Glutamatergic neuron (in vitro differentiated cells): ENCODE results near the gene L3MBTL4. TPM values are rescaled to one million over a fixed set of nuclear protein-coding genes. Genes with fewer than 3 reads are reported as not detected.

Source experiments
- DNase-seq: peaks from one replicate; pipeline ENCODE4 v3.0.0; 2022
- H3K27ac Mint-ChIP-seq: one replicate; pipeline ENCODE4 v1.8.0; 2020; ENCODE audit warnings: mild to moderate bottlenecking, mixed read lengths, inconsistent platforms; ENCODE audit not compliant: unreplicated experiment
- H3K27me3 Mint-ChIP-seq: one replicate; pipeline ENCODE4 v1.8.0; 2020; ENCODE audit warnings: mild to moderate bottlenecking, moderate library complexity, mixed read lengths, inconsistent platforms; ENCODE audit not compliant: unreplicated experiment
- H3K36me3 Mint-ChIP-seq: one replicate; pipeline ENCODE4 v1.8.0; 2020; ENCODE audit warnings: mild to moderate bottlenecking, mixed read lengths, inconsistent platforms; ENCODE audit not compliant: unreplicated experiment
- H3K4me1 Mint-ChIP-seq: one replicate; pipeline ENCODE4 v1.8.0; 2020; ENCODE audit warnings: mild to moderate bottlenecking, low read depth, mixed read lengths, inconsistent platforms; ENCODE audit not compliant: unreplicated experiment
- H3K4me3 Mint-ChIP-seq: one replicate; pipeline ENCODE4 v1.8.0; 2020; ENCODE audit warnings: mild to moderate bottlenecking, mixed read lengths, inconsistent platforms; ENCODE audit not compliant: unreplicated experiment
- H3K9me3 Mint-ChIP-seq: one replicate; pipeline ENCODE4 v1.8.0; 2020; ENCODE audit warnings: mild to moderate bottlenecking, moderate library complexity, mixed read lengths, inconsistent platforms; ENCODE audit not compliant: unreplicated experiment
- total RNA-seq: library from RNA; stranded (reverse); fragmentation: NEBNext Ultra II Directional; extraction: Animal tissue kit (Norgen Biotek cat#: 25700); gene quantifications from one replicate; pipeline ENCODE4 v1.2.1, GENCODE V29; 2021; ENCODE audit not compliant: unreplicated experiment
- TF ChIP-seq, protein P1 (sequence below): fragments of 200-600 bp; sonication (generic); IDR thresholded peaks from one replicate; pipeline ENCODE4 v1.5.0; 2021; ENCODE audit not compliant: partially characterized antibody, unreplicated experiment

Gene L3MBTL4
- total RNA-seq, 1 donor from 2014 or later, result 0.32 TPM

DNA sequence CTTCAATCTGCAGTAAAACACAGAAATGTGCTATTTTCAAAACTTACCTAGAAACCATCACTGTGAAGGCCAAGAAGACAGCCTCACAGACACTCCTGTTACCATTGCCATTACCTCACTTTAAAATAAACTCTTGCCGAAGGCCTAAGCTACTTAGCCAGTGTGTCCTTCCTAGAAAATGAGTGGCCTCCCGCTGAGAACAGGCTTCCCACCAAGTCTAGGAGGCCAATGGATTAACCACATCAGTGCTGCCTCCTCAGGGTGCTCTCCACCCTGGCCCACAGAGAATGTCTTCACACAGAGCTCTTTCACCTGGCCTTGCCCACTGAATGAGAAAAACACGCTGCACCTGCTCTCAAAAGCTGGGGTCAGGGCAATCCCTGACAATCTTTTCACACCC, 47.5 kb downstream of the L3MBTL4 start:
- TF ChIP-seq, protein P1, sequence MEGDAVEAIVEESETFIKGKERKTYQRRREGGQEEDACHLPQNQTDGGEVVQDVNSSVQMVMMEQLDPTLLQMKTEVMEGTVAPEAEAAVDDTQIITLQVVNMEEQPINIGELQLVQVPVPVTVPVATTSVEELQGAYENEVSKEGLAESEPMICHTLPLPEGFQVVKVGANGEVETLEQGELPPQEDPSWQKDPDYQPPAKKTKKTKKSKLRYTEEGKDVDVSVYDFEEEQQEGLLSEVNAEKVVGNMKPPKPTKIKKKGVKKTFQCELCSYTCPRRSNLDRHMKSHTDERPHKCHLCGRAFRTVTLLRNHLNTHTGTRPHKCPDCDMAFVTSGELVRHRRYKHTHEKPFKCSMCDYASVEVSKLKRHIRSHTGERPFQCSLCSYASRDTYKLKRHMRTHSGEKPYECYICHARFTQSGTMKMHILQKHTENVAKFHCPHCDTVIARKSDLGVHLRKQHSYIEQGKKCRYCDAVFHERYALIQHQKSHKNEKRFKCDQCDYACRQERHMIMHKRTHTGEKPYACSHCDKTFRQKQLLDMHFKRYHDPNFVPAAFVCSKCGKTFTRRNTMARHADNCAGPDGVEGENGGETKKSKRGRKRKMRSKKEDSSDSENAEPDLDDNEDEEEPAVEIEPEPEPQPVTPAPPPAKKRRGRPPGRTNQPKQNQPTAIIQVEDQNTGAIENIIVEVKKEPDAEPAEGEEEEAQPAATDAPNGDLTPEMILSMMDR, result no peak
- Mint-ChIP-seq H3K27ac (no peak overlapping the region), H3K36me3 (no peaks in the 10 kb centered on the region), H3K9me3 (no peaks in the 10 kb centered on the region), H3K4me1 (no peaks in the 10 kb centered on the region), H3K4me3 (no peak overlapping the region), H3K27me3 (no peaks in the 10 kb centered on the region)
- no peak for DNase-seq

DNA sequence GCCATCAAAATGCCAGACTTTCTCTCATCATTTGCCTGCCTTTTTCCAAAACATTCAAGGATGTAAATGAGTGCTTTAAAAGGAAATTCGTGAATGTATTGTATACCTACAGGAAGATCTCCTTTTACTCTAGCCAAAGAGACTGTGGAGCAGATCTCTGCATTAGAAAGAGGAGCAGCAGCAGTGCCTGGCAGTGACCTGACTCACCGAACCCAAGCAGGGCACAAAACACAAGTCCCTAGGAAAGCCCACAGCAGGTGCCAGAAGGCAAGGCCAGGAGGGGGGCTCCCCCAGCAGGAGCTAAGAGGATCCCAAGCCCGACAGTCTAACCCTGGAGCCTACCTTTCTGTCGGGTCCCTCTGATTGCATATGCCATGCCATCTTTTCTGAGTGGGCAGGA, 47.9 kb downstream of the L3MBTL4 start:
- TF ChIP-seq, protein P1, result no peak
- no peak overlapping the region for H3K27ac Mint-ChIP-seq

DNA sequence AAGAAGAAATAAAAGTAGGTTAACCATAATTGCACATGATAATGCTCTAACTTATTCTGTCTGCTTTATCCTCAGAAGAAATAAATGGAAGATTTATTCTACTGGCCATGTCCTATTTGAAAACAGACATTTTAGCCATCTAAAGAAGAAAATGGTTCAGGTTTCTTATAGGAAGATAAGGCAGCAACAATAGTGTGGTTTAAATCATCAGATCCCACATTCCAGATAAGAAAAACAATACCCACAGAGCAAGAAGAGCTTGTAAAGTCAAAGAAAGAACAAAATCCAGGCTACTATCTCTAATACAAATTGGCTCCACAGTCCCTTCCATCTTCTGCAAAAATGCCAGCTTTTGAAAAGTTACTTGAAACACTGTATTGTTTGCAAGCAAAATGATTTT, 49.3 kb downstream of the L3MBTL4 start:
- Mint-ChIP-seq H3K27me3 (no peaks in the 10 kb centered on the region), H3K9me3 (no peaks in the 10 kb centered on the region), H3K36me3 (no peaks in the 10 kb centered on the region), H3K27ac (no peak overlapping the region), H3K4me3 (no peak overlapping the region), H3K4me1 (no peaks in the 10 kb centered on the region)
- DNase-seq, result no peak
- TF ChIP-seq, protein P1, result no peak

More for the DNA sequence above, 47.9 kb downstream of the L3MBTL4 start:
- H3K9me3 Mint-ChIP-seq, result no peaks in the 10 kb centered on the region
- H3K4me3 Mint-ChIP-seq, result no peak overlapping the region
- H3K4me1 Mint-ChIP-seq, result no peaks in the 10 kb centered on the region
- no peaks in the 10 kb centered on the region for H3K36me3 Mint-ChIP-seq
- no peak for DNase-seq
- no peaks in the 10 kb centered on the region for H3K27me3 Mint-ChIP-seq

DNA sequence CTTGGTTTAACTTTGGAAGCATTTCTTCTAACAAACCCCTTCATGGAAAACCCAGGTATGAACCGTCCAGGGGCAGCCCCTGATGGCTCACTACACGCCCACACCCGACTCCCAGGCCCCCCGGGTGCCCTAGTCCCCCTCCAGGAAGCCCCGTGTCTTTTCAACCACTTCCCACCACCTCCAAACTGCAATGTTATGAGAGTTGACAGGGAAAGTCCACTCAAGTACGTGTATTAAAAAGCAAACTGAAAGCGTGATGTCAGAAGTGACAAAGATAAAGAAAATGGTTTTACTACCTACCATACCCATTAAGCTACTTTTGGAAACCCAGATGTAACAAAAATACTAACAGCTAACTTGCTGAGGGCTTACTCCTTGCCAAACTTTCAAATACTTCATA, 51.5 kb downstream of the L3MBTL4 start:
- Mint-ChIP-seq H3K27me3 (no peaks in the 10 kb centered on the region), H3K4me3 (no peak overlapping the region), H3K27ac (no peak overlapping the region), H3K36me3 (no peaks in the 10 kb centered on the region), H3K9me3 (no peaks in the 10 kb centered on the region), H3K4me1 (no peaks in the 10 kb centered on the region)
- DNase-seq, result no peak
- TF ChIP-seq, protein P1, result no peak

DNA sequence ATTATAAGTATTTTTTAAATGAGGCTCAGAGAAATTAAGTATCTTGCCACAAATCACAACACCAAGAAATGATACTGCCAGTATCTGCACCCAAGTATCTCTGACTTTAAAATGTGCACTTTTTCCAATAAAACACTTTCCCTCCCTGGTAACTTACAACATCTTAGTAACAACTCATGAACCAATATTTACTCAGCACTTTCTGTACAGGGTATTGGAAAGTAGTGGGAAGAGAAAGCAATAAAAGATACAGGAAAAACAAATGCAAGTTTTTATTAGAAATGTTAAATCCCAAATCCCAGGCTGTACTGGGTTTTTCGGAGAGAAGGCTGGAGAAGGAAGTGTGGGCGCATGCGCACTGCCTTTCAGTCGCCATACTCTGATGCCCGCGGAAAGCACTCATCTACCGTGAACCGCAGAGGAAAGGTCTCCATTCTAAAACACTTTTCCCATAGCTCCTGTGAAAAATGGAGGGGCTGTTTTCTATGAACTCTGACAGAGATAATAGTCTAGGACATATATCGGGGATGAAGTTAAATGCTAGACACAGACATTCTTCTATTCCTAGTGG, 52.1 kb downstream of the L3MBTL4 start:
- Mint-ChIP-seq H3K4me1 (no peaks in the 10 kb centered on the region), H3K36me3 (no peaks in the 10 kb centered on the region), H3K27me3 (no peaks in the 10 kb centered on the region), H3K9me3 (no peaks in the 10 kb centered on the region), H3K4me3 (no peak overlapping the region), H3K27ac (no peak overlapping the region)
- DNase-seq, result no peak
- TF ChIP-seq, protein P1, result no peak
